T follicular helper cell (primary cell): Measurements from ENCODE around the gene TSC22D1.
A peak's percentile ranks its signal among the peaks of the same experiment; 100 is the strongest.
"Not testable (repeated sequence)": the region's sequence is repeated elsewhere in the genome, so short reads cannot be mapped to it uniquely, and the experiment has no call there.

Experiments
- DNase-seq: peaks from one replicate; pipeline ENCODE4 v3.0.0-alpha.2; 2020; ENCODE audit warnings: low read depth
- total RNA-seq, 2 experiments: gene quantifications; one replicate each; lab custom pipeline; 2026; lab: John Stamatoyannopoulos, UW

The TSC22D1 gene
- total RNA-seq: 11.2 to 47.5 reads per million in 2 experiments

DNA sequence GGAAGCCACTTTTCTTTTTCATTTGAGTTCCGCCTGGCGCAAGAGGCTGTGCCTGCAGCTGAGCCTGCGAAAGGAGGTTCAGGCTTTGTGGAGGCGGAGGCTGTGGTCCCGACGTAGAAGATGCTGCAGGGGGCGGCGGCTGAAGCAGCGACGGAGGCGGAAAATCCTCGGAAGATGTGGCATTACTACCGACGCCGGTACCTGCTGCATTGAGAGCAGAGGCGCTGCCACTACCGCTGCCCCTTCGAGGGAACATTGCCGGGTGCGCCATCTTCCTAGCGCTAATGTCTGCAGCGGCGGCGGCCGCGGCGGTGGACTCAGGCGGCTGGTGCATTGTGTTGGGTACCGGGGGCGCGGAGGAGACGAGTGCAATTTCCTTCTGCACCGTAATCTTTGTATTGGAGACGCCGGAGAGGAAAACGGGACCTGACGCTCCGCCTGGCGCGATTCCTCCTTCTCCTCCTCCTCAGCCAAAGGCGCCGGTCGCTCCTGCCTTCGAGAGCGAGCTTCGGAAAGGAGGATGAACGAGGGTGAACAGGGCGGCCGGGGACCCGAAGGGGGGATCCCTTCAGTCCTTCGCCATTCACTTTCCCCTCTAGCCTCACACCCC is at the start of gene TSC22D1:
TSC22D1 (minus strand) TSS at position 590 of the 610 bp plus-strand sequence; CDS start at position 334, 256 bp downstream.
- peak; percentile 65 for DNase-seq

DNA sequence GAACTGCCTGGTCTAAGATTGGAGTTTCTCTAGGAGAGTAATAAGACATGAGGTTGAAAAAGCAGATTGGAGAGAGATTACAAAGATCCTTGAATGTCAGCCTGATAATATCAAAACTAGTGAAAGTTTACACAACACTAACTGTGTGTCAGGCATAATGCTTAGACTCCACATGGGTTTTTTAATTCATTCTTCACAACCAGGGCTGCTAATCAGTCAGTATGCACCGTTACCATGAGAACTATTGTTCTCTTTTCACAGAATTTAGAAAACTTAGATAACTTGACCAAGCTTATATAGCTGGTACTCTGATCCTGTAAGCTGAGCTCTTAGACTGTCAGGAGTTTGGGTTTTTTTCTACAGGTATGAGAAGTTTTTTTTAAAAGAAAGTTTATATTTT is 46.6 kb upstream of the TSC22D1 start:
- no peak for DNase-seq

DNA sequence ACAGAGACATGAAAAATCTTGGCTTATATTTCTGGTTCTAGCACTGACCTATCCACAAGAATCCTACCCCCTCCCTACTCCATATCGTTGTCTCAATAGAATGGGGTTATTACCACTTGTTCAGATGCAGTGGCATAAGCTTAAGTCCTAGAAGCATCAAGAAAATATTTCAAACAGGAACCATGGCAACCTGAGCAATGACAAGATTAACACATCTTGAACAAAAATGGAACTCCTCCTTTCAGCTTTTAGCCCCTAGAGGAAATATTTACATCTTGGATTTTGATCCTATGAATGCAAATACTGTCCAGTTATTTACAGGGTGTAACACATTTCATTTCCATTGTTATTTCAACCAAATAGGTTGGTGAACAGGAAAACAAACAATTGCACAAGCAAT is 46.1 kb upstream of the TSC22D1 start:
- no peak for DNase-seq

DNA sequence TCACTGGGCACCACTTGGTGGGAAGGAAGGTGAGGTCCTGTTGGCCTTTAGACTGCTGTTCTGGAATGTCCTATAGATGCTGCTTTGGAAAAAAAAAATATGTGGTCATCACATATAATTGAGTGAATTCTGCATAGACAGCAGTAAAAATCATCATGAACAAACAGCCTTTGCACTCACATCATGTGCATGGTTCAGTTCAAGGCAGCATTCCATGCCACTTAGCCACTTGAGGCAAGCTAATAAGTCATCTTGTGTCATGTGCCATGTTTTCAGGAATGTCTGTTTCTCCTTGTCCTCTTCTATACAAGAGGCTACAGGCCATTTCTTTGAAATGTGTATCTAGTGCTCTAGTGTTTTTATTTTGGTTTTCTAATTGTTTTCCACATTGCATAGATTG is 43.9 kb upstream of the TSC22D1 start:
- DNase-seq: no peak

DNA sequence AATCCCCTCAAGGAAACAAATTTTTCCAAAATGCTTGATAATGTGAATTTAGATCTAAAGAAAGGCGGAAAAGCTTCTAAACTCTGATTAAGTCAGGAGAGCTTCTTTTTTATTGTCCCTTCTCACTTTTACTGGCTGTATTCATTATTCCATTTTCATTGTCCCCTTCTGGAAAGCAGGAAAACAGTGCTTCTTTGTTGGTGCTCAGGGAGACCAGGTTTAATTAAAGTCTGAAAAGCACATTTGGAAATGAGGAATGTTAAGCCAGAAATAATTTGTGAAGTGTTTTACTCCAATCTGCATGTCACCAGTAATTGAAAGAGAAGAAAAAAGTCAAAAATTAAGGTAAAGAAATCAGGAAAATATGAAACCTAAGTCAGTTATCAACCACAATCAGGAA is 43.5 kb upstream of the TSC22D1 start:
- no peak for DNase-seq

DNA sequence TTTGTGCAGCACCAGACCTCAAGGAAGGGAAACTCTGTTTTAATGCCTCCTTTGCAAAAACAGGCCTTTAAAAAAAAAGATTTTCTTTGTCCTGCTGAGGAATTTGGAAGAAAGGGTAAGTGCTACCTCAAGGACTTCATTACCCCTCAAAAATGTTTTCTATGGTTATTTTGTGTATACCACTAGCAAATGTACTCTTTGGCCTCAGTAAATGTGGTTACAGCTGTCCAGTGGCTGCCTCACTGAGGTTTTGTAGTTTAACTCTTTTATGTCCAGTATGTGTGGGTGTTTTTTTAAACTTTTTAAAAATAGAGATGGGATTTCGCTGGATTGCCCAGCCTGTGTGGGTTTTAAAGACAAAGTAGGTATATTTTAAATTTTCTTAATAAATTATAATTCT is 42.2 kb upstream of the TSC22D1 start:
- no peak for DNase-seq

DNA sequence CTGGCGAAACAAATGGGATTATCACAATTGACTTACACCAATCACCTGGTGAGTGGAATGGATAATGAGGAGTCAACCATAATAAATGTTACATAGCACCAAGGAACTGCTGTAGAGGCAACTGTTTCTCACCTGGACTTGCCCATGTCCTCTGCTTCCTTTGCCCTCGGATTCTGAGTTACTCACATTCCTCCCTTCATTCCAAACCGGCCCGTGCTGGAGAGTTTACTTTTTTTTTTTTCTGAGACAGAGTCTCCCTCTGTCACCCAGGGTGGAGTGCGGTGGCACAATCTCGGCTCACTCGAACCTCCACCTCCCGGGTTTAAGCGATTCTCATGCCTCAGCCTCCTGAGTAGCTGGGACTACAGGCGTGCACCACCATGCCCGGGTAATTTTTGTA is 41.5 kb upstream of the TSC22D1 start:
- no peak for DNase-seq

DNA sequence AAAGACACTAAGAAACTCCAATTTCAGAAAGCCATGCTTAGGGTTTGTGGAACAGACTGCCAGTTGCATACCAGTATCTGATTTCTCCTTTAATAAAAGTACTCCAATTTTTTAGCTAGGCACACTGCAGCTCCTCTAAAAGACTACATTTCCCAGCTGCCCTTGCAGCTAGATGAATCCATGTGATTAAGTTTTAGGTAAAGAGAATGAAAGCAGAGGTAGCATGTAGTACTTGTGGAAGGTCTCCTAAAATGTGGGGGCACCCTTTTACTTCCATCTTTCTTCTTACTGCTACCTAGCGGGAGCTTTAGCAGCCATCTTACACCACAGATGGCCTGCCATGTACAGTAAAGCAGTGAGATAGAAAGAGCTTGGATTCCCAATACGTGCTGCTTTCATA is 33.0 kb upstream of the TSC22D1 start:
- no peak for DNase-seq

DNA sequence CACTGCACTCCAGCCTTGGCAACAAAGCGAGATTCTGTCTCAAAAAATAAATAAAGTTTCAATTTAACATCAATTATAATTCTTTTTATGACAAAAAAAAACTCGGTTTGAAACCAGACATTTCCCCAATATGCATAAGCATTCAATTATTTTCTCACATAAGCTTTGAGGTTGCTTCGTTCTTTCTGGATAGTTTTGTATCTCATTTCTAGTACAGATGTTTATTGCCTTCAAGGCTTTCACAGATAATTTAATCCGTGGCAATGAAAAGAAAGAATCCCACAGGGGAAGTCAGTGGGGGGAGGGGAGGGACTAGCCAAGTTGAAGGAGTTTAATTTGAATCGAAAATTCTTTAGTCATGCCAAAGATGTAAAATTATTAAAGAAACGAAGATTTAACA is 29.6 kb upstream of the TSC22D1 start:
- no peak for DNase-seq

DNA sequence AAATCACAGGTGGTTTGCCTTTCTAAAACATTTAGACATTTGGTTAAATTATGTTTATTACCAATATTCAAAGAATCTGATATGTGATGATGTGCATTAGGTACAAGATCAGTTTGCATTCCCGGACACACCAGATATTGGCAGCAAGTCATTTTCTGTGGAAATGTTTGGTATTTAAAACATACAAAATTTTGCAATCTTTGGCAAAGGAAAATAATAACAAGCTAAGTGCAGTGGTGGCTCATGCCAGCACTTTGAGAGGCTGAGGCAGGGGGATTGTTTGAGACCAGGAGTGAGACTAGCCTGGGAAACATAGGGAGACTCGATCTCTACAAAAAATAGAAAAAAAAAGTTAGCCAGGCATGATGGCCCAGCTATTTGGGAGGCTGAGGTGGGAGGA is 29.1 kb upstream of the TSC22D1 start:
- DNase-seq: no peak

DNA sequence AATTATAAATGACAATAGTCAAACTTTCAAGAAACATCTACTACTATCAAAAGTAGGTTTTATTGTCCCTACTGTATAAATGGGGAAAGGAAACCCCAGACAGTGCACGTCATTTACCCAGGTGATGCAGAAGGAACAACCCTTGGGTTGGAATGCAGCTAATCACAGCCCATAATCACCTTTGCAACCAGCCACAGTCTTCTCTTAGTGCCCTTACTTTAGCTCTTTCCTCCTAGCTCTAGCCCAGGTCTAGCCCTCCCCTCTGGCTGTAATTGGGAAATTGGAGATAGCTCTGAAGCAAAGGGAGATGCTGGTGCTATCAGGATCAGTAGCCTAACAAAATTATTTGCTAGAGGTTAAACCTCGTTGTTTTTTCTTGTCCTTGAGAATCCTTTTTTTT is 25.5 kb upstream of the TSC22D1 start:
- DNase-seq: no peak

DNA sequence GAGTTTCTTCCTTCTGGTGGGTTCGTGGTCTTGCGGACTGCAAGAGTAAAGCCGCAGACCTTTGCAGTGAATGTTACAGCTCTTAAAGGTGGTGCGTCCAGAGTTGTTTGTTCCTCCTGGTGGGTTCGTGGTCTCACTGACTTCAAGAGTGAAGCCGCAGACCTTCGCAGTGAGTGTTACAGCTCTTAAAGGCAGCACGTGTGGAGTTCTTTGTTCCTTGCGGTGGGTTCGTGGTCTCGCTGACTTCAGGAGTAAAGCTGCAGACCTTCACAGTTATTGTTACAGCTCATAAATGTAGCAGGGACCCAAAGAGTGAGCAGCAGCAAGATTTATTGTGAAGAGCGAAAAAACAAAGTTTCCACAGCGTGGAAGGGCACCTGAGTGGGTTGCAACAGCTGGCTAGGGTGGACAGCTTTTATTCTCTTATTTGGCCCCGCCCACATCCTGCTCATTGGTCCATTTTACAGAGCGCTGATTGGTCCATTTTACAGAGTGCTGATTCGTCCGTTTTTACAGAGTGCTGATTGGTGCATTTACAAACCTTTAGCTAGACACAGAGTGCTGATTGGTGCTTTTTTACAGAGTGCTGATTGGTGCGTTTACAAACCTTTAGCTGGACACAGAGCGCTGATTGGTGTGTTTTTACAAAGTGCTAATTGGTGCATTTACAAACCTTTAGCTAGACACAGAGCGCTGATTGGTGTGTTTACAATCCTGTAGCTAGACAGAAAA is 17.9 kb upstream of the TSC22D1 start:
- not testable (repeated sequence) for DNase-seq

DNA sequence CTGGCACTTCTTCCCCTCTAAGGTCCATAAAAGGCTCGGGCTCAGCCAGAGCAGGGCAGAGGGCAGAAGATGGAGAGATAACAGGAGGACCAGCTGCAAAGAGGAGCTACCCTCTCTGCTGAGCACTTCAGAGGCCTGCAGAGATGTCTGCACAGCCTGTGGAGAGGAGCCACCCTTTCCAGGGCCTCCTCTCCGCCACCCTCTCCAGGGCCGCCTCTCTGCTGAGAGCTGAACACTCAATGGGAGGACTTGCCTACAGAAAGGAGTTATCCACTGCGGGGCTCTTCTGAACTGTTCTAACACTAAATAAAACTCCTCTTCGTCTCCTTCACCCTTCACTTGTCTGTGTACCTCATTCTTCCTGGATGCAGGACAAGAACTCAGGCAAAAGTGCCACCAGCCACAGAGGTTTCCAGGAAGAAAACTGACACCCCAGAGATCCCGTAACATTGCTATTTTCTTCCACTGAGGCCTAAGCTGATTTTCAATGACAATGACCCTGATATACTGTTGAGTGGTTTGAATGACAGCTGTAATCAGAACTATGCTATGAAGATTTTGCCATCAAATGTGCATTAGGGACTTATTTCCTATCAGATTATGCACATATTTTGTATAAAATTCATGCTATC is 16.2 kb upstream of the TSC22D1 start:
- no peak for DNase-seq

DNA sequence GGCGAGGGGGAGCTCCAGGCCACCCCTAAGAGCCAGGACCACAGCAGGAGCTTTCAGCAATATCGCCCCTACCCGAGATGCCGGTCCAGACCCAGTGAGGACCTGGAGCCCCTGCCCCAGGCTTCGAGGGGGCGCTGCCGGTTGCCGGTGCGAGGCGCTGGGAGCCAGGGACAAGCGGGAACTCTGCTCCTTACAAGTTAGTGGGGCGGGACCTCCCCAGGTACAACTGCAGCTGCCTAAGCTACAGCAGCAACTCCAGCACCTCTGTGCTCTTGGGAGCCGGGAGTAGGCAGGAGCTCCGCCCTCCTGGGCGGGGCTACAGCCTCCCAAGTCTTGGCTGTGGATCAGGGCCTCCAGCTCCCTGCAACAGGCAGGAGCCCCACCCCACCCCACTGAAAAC is 15.2 kb upstream of the TSC22D1 start:
- DNase-seq: no peak

DNA sequence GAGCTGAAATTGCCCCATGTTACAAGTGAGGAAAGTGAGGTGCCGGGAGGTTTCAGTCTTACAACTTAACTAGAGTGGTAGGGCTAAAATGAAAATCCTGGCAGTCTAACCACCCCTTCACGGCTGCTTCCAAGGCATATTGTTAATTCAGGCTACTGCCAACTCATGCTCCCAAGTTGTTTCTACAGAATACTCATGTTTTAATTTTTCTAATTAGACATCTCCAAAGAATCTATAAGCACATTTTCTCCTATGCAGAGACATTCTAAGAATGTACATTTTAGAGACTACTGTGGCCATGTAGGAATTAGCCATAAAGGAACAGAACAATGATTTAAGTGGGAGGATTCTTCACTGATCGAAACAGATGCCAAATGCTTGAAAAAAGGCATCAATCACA is 7.0 kb upstream of the TSC22D1 start:
- no peak for DNase-seq

DNA sequence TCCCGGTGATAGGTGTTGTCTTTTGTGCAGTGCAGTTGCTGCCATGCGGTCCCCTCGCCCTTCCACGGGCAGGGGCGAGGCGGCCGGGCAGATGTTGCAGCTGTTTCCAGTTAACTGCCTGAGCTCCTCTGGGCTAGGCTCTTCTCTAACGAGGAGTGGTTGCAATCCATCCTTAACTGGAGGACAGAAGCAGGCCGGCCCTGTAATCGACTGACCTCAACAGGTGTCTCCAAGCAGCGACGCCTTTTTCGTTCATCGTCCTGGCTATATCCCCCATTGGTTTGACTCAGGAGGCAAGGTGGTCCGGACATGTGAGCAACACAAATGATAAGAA is 1.9 kb upstream of the TSC22D1 start:
- DNase-seq: no peak

DNA sequence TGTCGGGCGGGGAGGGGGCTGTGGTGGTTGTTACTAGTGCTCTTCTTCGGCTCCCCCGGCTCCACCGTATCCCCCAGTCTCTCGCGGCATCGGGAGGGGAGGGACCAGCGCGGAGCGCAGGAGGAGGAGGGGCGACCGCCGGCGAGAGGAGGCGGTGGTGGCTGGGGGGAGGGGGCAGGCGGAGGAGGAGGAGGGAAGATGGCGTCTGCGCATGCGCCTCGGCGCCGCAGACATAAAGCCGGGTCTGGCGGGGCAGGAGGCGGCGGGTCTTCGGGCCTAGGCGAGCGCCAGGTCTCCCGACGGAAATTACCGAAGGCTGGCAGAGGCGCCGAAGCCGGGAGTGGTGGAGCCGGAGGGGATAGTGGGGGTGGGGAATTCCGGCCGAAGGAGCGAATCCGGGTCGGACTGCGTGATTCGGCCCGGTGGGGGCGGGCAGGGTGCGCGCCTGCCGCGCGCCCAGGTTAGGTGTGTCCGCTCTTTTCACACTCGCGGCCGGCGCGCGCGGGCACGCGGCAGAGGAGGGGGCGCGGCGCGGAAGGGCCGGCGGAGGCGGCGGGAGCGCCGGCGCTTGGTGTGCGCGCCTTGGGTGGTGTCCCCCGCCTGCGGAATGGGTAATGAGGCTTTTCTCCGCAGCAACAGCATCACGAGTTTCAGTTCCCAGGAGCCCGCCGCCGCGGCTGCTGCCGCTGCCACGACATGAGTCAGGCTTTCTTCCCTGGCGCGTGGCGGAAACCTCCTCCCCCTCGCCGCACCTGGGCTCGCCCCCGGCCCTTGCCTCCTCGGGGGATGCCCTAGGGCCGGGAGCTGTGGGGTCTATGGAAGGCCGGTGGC is 1.3 kb upstream of the TSC22D1 start:
- DNase-seq: peak; percentile 94

DNA sequence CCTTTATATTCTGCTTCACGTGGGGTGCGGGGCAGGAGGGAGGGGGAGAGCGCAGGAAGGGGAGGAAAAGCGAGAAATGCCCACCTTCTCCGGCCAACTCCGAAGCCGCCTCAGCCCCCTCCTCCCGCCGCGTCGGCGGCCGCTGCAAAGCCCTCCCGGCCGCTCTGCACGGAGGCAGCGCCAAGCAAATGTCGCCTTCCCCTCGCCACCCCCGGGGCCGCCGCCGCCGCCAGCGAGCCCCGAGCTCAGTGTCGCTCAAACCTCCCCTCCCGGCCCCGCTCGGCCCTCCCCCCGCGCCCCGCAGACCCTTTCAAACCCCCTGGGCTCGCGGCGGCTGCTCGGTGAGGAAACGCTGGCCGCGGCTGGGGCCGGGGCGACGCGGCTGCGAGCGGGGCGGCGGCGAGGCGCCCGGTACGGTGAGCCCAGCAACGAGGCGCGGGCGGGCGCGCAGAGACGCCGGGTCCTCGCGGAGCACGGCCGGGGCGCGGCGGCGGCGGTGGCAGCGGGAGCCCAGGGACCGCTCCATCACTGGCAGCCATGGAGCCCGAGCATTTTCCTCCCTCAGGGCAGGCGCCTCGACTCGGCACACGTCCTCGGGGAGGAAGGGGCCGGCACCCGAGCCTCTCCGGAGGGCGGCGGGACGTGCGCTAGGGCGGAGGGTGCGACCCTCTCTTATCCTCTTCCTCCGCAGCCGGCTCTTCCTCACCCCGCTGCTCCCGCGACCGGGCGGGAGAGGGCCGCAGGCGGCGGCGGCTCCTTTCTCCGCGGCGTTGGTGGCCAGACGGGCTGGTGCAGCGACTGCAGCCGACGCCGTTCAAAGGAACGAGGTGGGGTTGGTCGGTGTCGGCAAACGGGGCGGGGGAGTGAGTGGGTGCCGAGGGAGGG is 463 bp upstream of the TSC22D1 start:
- DNase-seq: peak; percentile 21

DNA sequence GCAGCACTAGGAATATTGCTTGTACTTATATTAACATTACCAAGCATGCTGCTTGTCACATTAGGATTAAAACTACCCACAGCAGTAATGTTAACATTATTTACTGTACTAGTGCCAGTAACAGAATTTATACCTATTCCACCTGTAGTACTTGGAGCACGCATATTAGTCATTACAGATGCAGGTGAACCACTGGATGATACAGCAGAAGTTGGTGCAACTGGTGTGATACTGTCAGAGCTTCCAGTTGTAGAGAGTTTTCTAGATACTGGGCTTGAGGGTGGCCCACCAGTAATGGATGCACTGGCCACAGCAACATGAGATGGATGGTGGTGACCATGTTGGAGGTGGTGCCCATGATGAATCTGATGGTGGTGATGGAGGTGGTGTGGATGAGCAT is 1.1 kb downstream of the TSC22D1 start:
- DNase-seq: no peak

DNA sequence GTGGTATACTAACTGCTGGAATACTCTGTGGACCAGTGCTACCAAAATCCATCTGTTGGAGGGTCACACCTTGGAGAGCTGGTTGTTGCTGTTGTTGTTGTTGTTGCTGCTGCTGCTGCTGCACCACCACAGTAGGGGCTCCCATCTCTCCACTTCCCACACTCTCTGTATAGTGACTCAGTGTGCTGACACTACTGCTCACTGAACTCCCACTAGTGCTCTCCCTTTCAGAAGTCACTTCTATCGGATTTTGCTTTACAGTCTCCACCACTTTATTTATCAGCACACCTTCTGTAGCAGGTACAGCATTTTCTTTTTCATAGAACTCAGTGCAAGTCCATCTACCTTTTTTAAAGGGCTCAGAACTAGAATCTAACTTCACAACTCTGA is 1.7 kb downstream of the TSC22D1 start:
- DNase-seq: no peak

DNA sequence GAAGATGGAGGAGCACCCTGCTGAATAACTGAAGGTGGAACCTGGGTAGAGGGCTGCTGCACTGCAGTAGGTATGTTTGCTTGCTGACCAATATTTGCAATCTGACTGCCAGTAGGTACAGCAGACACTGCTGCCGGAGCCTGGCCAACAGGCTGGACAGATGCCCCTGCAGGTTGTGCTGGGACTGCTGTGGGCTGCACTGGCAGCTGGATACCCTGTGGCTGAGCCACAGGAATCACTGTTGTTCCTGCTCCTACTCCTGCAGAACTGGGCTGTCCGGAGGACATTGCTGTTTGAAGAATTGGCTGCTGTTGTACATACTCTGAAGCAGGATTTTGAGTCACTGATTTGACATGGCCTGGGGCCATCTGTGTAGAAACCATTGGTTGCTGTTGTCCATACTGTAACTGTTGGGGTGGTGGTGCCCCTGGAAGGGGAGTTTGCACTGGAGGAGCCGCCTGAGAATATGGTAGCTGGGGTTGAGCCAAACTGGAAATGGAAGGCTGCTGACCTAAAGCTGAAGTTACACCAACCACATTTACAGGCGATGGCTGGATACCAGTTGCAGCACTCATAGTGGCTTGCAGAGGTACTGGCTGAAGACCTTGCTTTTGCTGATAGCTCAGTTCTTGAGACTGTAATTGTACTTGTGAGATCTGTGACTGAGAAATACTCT is 2.2 kb downstream of the TSC22D1 start:
- DNase-seq: no peak
